NB4 (cell line): ENCODE measurements around the gene AHCTF1.

ENCODE experiments used
- DNase-seq: peaks from one replicate; pipeline ENCODE4 v3.0.0; 2010; ENCODE audit warnings: low read depth
- H3K4me3 ChIP-seq: one replicate; pipeline ENCODE4 v1.5.1; 2011; ENCODE audit warnings: mild to moderate bottlenecking, low read depth, low read length, moderate library complexity
- MYC ChIP-seq: IDR thresholded peaks from 2 replicates; pipeline ENCODE4 v1.6.1; 2011; ENCODE audit warnings: low read depth, low read length
- POLR2A ChIP-seq: IDR thresholded peaks from 2 replicates; pipeline ENCODE4 v1.6.1; 2011; ENCODE audit warnings: mild to moderate bottlenecking; ENCODE audit not compliant: insufficient read length; ENCODE audit errors: extremely low read depth
- TF ChIP-seq, protein P1 (sequence below): IDR thresholded peaks from 2 replicates; pipeline ENCODE4 v1.6.1; 2011; ENCODE audit warnings: low read depth, low read length
- TF ChIP-seq, protein P2 (sequence below): IDR thresholded peaks from one replicate; pipeline ENCODE4 v1.5.1; 2012; ENCODE audit warnings: low read depth, low read length

The AHCTF1 gene, protein sequence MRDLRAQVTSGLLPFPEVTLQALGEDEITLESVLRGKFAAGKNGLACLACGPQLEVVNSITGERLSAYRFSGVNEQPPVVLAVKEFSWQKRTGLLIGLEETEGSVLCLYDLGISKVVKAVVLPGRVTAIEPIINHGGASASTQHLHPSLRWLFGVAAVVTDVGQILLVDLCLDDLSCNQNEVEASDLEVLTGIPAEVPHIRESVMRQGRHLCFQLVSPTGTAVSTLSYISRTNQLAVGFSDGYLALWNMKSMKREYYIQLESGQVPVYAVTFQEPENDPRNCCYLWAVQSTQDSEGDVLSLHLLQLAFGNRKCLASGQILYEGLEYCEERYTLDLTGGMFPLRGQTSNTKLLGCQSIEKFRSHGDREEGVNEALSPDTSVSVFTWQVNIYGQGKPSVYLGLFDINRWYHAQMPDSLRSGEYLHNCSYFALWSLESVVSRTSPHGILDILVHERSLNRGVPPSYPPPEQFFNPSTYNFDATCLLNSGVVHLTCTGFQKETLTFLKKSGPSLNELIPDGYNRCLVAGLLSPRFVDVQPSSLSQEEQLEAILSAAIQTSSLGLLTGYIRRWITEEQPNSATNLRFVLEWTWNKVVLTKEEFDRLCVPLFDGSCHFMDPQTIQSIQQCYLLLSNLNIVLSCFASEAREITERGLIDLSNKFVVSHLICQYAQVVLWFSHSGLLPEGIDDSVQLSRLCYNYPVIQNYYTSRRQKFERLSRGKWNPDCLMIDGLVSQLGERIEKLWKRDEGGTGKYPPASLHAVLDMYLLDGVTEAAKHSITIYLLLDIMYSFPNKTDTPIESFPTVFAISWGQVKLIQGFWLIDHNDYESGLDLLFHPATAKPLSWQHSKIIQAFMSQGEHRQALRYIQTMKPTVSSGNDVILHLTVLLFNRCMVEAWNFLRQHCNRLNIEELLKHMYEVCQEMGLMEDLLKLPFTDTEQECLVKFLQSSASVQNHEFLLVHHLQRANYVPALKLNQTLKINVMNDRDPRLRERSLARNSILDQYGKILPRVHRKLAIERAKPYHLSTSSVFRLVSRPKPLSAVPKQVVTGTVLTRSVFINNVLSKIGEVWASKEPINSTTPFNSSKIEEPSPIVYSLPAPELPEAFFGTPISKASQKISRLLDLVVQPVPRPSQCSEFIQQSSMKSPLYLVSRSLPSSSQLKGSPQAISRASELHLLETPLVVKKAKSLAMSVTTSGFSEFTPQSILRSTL (N-terminal part only)

DNA sequence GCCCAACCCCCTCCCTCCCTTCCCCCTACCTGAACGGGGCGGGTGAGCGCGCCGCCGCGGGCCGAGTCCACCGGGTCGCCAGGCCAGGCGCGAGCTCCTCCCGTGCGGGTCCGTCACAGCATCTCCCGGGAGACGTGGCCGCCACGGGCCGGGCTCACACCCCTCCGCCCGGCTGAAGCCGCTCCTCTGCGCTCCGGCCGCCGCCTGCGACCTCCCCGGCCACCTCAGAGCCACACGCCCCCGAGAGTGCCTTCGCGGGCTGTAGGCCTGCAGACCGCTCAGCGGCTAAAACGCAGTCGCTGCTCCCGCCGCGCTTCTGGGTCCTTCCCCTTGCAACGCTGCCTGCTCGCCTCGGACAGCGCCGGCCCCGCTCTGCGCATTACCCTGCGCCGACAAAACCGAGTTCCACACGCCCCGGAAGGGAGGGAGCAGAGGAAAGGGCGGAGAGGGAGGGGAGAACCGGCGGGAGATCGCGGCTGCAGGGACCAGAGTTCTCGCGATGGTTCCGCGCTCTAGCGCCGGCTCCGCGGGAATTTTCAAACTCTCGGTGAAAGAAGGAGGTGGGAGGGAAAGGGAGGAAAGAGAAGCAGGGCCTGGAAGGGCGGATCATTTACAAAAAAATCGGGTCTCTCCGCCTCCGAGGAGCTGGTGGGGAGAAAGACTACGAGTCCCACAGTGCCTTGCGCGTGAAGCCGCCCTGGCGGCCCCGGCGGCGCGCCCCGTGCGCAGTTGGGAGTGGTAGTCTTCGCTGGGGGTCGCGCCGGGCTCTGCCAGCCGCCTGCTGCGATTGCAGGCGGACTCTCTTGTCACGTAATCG is at the start of gene AHCTF1:
Gene AHCTF1 (minus strand): TSS at position 400 of the 817 bp plus-strand sequence. CDS start 13,578 bp downstream, outside the sequence.
- DNase-seq, result peak; percentile 97
- peak within 1 kb of the TSS; percentile 100 for H3K4me3 ChIP-seq
- TF ChIP-seq POLR2A (peak; percentile 97), MYC (peak; percentile 6)
- TF ChIP-seq, protein P1, sequence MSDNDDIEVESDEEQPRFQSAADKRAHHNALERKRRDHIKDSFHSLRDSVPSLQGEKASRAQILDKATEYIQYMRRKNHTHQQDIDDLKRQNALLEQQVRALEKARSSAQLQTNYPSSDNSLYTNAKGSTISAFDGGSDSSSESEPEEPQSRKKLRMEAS, result peak; percentile 65; the same call in 1 of the 2 replicates
- TF ChIP-seq, protein P2, sequence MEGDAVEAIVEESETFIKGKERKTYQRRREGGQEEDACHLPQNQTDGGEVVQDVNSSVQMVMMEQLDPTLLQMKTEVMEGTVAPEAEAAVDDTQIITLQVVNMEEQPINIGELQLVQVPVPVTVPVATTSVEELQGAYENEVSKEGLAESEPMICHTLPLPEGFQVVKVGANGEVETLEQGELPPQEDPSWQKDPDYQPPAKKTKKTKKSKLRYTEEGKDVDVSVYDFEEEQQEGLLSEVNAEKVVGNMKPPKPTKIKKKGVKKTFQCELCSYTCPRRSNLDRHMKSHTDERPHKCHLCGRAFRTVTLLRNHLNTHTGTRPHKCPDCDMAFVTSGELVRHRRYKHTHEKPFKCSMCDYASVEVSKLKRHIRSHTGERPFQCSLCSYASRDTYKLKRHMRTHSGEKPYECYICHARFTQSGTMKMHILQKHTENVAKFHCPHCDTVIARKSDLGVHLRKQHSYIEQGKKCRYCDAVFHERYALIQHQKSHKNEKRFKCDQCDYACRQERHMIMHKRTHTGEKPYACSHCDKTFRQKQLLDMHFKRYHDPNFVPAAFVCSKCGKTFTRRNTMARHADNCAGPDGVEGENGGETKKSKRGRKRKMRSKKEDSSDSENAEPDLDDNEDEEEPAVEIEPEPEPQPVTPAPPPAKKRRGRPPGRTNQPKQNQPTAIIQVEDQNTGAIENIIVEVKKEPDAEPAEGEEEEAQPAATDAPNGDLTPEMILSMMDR, result no peak

DNA sequence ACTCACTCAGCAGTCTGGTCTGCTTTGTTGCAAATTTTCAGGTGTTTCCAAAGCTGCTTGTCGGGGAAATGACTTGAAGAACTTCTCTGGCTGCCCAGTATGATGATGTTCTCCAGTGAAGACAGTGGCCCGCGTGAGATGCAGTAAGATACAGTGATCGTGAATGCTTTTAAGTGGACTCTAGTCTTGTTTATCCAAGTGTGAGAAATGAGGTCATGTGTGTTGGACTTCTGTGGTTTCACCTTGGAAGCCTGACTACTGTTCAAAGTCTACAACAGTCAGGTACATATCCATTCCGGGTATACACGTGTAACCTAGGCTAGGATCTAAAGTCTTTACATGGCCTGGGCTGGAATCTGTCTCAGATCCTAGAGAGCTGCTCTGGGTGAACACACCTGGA is 47.0 kb upstream of the AHCTF1 start:
- TF ChIP-seq, protein P1, result no peak
- TF ChIP-seq MYC (no peak), POLR2A (no peak)
- TF ChIP-seq, protein P2, result no peak
- no peak overlapping the region for H3K4me3 ChIP-seq
- DNase-seq, result no peak

DNA sequence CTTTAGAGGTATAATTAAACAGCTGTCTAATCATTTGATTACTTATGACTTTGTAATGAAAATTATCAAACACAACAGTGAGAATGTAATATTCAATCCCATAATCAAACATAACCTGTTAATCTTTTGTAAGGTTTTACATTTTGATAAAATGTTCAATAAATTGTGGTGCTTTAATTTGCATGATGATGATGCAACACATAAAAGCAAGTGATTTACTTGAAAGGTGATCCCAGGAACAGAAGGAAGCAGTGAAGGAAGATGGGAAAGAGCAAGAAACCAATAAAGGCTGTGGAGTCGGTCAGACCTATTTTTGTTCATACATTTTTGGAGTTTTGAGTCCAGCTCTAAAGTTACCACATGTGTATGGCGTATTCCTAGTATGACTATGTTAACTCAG is 46.5 kb upstream of the AHCTF1 start:
- DNase-seq, result no peak
- no peak overlapping the region for H3K4me3 ChIP-seq
- TF ChIP-seq MYC, result no peak
- TF ChIP-seq POLR2A, result no peak
- TF ChIP-seq, protein P1, result no peak
- TF ChIP-seq, protein P2, result no peak

DNA sequence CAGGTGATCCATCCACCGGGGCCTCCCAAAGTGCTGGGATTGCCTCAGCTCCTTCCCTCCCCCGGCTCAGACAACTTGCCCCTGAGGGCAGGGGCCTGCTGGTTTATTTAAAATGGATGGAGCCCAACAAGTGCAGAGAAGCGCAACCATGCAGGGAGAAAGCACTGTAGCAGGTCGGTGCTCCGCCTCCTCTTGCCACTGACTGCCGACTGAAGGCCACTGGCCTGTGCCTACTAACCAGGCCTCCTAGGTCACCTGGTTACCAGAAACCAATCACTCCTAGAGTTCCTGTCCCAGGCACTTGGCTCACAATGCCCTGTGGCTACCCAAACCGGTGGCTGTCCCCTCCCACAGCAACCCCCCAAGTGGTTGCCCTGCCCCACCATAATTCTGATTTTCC is 40.2 kb upstream of the AHCTF1 start:
- no peak for DNase-seq
- no peak for TF ChIP-seq POLR2A
- TF ChIP-seq, protein P1, result no peak
- TF ChIP-seq MYC, result no peak
- TF ChIP-seq, protein P2, result no peak
- no peak overlapping the region for H3K4me3 ChIP-seq

DNA sequence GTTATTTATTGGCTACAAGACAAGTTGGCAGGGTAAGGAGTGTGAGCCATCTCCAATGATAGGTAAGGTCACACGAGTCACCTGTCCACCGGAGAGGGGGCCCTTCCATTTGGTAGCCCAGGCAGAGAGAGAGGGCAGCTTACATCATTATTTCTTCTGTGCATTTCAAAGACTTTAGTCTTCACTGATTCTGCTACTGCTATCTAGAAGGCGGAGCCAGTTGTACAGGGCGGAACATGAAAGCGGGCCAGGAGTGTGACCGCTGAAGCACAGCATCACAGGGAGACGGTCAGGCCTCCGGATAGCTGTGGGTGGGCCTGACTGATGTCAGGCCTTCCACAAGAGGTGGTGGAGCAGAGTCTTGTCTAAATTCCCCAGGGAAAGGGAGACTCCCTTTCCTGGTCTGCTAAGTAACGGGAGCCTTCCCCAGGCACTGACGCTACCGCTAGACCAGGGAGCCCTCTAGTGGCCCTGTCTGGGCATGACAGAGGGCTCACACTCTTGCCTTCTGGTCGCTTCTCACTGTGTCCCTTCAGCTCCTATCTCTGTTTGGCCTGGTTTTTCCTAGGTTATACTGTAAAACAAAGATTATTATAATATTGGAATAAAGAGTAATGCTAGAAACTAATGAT is 39.5 kb upstream of the AHCTF1 start:
- H3K4me3 ChIP-seq, result no peak overlapping the region
- TF ChIP-seq, protein P1, result no peak
- no peak for TF ChIP-seq POLR2A
- TF ChIP-seq, protein P2, result peak; percentile 81
- TF ChIP-seq MYC, result no peak
- peak; percentile 63 for DNase-seq
